Gastroesophageal sphincter (tissue), 4 donors: ENCODE data around the gene VWA8. TPM values are rescaled to one million over a fixed set of nuclear protein-coding genes. Genes with fewer than 3 reads are reported as not detected.

ENCODE experiments used
- ATAC-seq: fragments of 150-250 bp; one replicate; pipeline ENCODE4 v1.9.1; 2016; ENCODE audit warnings: mild to moderate bottlenecking, moderate library complexity
- H3K27ac ChIP-seq, 4 donors: fragments of 200-600 bp; sonication (generic) in 3 of 4; 1 replicate in 3 of 4; 2 replicates in 1 of 4; pipeline ENCODE4 v1.5.1; 2016 to 2019
- H3K27me3 ChIP-seq: fragments of 200-600 bp; sonication (generic); one replicate; pipeline ENCODE4 v1.5.1; 2019
- H3K36me3 ChIP-seq, 2 donors: fragments of 200-600 bp; sonication (generic); one replicate each; pipeline ENCODE4 v1.5.1; 2019; ENCODE audit warnings: control low read depth in 1 of 2
- H3K4me1 ChIP-seq, 3 donors: fragments of 200-600 bp; sonication (generic); 1 replicate in 2 of 3; 2 replicates in 1 of 3; pipeline ENCODE4 v1.5.1; 2016 to 2019; ENCODE audit warnings: control low read depth in 2 of 3
- H3K4me3 ChIP-seq, 2 donors: fragments of 200-600 bp; sonication (generic); one replicate each; pipeline ENCODE4 v1.5.1; 2019; ENCODE audit warnings: mild to moderate bottlenecking in 1 of 2, moderate library complexity in 1 of 2
- H3K9me3 ChIP-seq, 3 donors: fragments of 200-600 bp; sonication (generic); one replicate each; pipeline ENCODE4 v1.5.1; 2017 to 2019; ENCODE audit warnings: control low read depth in 2 of 3
- CTCF ChIP-seq, 4 experiments: fragments of 200-600 bp in 2 of 4; fragments of 450-650 bp in 2 of 4; sonication (generic) in 1 of 4; IDR thresholded peaks; one replicate each; pipeline ENCODE4 v1.5.1; 2017 to 2019; ENCODE audit warnings: antibody characterized with exemption in 4 of 4, mild to moderate bottlenecking in 2 of 4, moderate library complexity in 2 of 4
- EP300 ChIP-seq: sonication (generic); formaldehyde crosslinking; IDR thresholded peaks from one replicate; pipeline ENCODE4 v1.6.1; 2017; ENCODE audit warnings: antibody characterized with exemption, mild to moderate bottlenecking
- POLR2A ChIP-seq, 2 donors: fragments of 450-650 bp; IDR thresholded peaks; one replicate each; pipeline ENCODE4 v1.6.1; 2017; ENCODE audit warnings: antibody characterized with exemption in 2 of 2, mild to moderate bottlenecking in 2 of 2, moderate library complexity in 1 of 2
- POLR2AphosphoS5 ChIP-seq: sonication (generic); formaldehyde crosslinking; IDR thresholded peaks from one replicate; pipeline ENCODE4 v1.6.1; 2017; ENCODE audit warnings: antibody characterized with exemption
- WGBS, 2 donors: methylation state at CpG; one replicate each; pipeline ENCODE4 v1.1.5; 2018; ENCODE audit warnings: low coverage in 1 of 2; 5-methylcytosine and 5-hydroxymethylcytosine counted together
- total RNA-seq, 4 donors: library from RNA; depleted of rRNA; stranded (reverse); fragments of >200 nt; gene quantifications; one replicate each; pipeline ENCODE4 v1.1.0, GENCODE V29; 2016

The VWA8 gene
- total RNA-seq, 4 donors from 2014 or later = 20.3 to 34.7 (median 23.9) TPM

- Histone ChIP-seq H3K4me1 (peaks cover 0 to 19% (median 11%) of the 10 kb centered on the region in 3 donors), H3K9me3 (no peaks in the 10 kb centered on the region), H3K4me3 (no peak overlapping the region), H3K36me3 (peaks cover 0 to 68% of the 10 kb centered on the region in 2 donors), H3K27ac (peak overlapping the region in 1 of 4 donors; percentile 30), H3K27me3 (no peaks in the 10 kb centered on the region)
- 74 to 100% methylated on average over 2 to 4 of the region's 4 CpGs for WGBS, 2 donors
- no peak for ATAC-seq
- TF ChIP-seq POLR2AphosphoS5 (no peak), CTCF (IDR thresholded peaks at IDR 0.05) (no peak), EP300 (no peak), POLR2A (IDR thresholded peaks at IDR 0.05) (no peak)
Measured at GRCh38 chr13:41610404-41610803, 350.5 kb downstream of the VWA8 start.

- WGBS, 2 donors = 92 to 100% methylated on average over 4 of the region's 4 CpGs
- peak overlapping the region in 1 of 4 donors; percentile 10 for H3K27ac ChIP-seq
Measured at GRCh38 chr13:41609828-41610227, 351.1 kb downstream of the VWA8 start.

GRCh38 chr13:41608839-41609177 lies 352.1 kb downstream of the VWA8 start:
- no peak overlapping the region for H3K4me3 ChIP-seq
- peaks cover 0 to 4% (median 0%) of the 10 kb centered on the region in 3 donors for H3K4me1 ChIP-seq
- H3K27ac ChIP-seq = no peak overlapping the region
- WGBS, 2 donors = 33 to 67% methylated on average over 1 of the region's 1 CpG
- no peaks in the 10 kb centered on the region for H3K9me3 ChIP-seq
- no peaks in the 10 kb centered on the region for H3K27me3 ChIP-seq
- no peak for ATAC-seq
- peaks cover 0 to 72% of the 10 kb centered on the region in 2 donors for H3K36me3 ChIP-seq
- no peak for TF ChIP-seq POLR2A (IDR thresholded peaks at IDR 0.05)
- no peak for TF ChIP-seq CTCF (IDR thresholded peaks at IDR 0.05)
- no peak for TF ChIP-seq POLR2AphosphoS5
- TF ChIP-seq EP300 = no peak

More at GRCh38 chr13:41609828-41610227, 351.1 kb downstream of the VWA8 start:
- Histone ChIP-seq H3K27me3 (no peaks in the 10 kb centered on the region), H3K4me3 (no peak overlapping the region), H3K4me1 (peaks cover 0 to 14% (median 10%) of the 10 kb centered on the region in 3 donors), H3K36me3 (peaks cover 0 to 73% of the 10 kb centered on the region in 2 donors), H3K9me3 (no peaks in the 10 kb centered on the region)
- no peak for ATAC-seq
- TF ChIP-seq POLR2AphosphoS5 (no peak), POLR2A (IDR thresholded peaks at IDR 0.05) (no peak), EP300 (no peak), CTCF (IDR thresholded peaks at IDR 0.05) (no peak)

- TF ChIP-seq POLR2A (IDR thresholded peaks at IDR 0.05) (no peak), POLR2AphosphoS5 (no peak), CTCF (IDR thresholded peaks at IDR 0.05) (no peak), EP300 (no peak)
- Histone ChIP-seq H3K27ac (no peak overlapping the region), H3K4me1 (no peaks in the 10 kb centered on the region), H3K36me3 (peaks cover 0 to 72% of the 10 kb centered on the region in 2 donors), H3K27me3 (no peaks in the 10 kb centered on the region), H3K4me3 (no peak overlapping the region), H3K9me3 (no peaks in the 10 kb centered on the region)
- ATAC-seq = no peak
- 80 to 90% methylated on average over 5 of the region's 5 CpGs for WGBS, 2 donors
Measured at GRCh38 chr13:41608111-41608838, 352.6 kb downstream of the VWA8 start.

- Histone ChIP-seq H3K9me3 (no peaks in the 10 kb centered on the region), H3K27ac (no peak overlapping the region), H3K36me3 (peaks cover 0 to 74% of the 10 kb centered on the region in 2 donors), H3K4me3 (no peak overlapping the region), H3K27me3 (no peaks in the 10 kb centered on the region), H3K4me1 (no peaks in the 10 kb centered on the region)
- TF ChIP-seq CTCF (IDR thresholded peaks at IDR 0.05) = no peak
- TF ChIP-seq POLR2AphosphoS5 = no peak
- no peak for TF ChIP-seq POLR2A (IDR thresholded peaks at IDR 0.05)
- TF ChIP-seq EP300 = no peak
- ATAC-seq = no peak
- WGBS, 2 donors = 86 to 90% methylated on average over 2 of the region's 2 CpGs
Measured at GRCh38 chr13:41606646-41607045, 354.3 kb downstream of the VWA8 start.
